HG02623 (cell line): ENCODE measurements around the gene SYT12.

ENCODE experiments used
- ATAC-seq: cut with Tn5 transposase; IDR thresholded peaks from one replicate; pipeline ENCODE4 v1.9.1; 2021; ENCODE audit warnings: moderate library complexity; ENCODE audit not compliant: unreplicated experiment

Gene SYT12

GRCh38 chr11:67054836-67055523, 32.0 kb downstream of the SYT12 start:
- no peak for ATAC-seq

DNA sequence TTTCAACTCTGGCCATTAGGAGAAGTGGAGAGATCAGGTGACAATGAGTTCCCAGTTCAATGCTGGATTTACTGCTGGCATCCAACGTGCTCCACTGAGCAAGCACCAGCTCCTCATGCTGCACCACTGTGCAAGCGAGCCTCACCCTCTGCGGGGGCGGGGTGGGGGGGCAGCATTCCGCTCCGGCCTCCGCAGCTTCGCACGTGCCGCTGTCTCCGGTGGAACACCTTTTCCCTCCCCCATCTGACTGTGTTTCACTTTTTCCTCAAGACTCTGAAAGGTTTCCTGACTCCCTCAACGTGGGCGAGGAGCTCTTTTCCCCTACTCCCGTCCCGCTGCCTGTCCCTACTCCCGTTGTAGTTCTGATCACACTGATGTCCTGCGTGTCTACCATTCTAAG, 32.9 kb downstream of the SYT12 start:
- ATAC-seq, result no peak

DNA sequence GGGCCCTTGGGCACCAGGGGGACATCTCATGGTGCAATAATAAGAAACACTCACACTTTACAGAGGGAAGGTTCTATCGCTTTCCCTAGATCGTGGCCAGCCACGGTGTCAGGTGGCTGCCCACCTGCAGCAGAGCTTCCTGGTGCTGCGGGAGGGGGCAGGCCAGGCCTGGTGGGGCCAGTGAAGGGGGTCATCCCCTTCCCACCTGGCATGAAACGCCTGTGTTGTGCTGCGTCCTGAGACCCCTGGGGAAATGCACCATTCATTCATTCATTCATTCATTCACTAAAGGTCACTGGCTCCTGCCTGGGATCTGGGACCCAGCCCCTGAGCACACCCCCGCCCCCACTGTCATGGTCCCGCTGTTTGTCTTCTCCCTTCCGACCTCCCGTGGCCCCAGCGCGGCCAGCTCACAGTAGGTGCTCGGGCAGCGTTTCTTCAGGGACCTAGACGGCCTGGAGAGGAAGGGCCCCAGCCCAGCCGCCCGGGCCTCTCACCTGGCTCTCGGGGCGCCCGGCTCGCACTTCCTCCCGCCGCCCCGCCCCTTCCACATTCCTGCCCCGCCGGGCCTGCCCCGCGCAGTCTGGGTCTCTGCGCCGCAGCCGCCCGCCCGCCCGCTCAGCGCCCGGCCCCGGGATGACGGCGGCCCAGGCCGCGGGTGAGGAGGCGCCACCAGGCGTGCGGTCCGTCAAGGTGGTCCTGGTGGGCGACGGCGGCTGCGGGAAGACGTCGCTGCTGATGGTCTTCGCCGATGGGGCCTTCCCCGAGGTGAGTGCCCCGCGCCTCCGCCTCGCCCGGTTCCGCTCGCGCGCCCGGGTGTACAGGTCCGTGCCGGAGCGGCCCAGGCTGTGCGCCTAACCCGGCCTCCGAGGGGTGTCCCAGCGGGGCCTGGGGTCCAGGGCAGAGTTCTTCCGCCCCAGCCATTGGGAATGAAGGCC, 33.6 kb downstream of the SYT12 start, which contains the start of gene RHOD:
Gene RHOD (plus strand): TSS at position 581 of the 938 bp plus-strand sequence. CDS start 56 bp downstream, at position 637.
- no peak for ATAC-seq

GRCh38 chr11:67057205-67057672, 34.3 kb downstream of the SYT12 start:
- no peak for ATAC-seq

DNA sequence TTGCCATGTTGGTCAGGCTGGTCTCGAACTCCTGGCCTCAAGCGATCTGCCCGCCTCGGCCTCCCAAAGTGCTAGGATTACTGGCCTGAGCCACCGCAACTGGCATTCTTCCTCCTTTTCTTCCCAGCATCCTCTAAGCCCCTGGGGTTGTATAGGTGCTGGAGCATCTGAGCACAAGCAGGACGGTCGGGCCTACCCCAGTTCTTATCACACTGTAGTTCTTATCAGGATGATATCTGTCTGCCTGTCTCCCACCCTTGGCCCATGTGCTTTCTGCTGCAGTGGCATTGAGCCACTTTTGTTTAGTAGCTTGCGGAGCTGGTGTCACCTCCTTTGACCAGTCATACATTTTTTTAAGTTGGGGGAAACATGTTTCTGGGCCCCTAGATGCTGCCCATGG, 35.6 kb downstream of the SYT12 start:
- no peak for ATAC-seq

DNA sequence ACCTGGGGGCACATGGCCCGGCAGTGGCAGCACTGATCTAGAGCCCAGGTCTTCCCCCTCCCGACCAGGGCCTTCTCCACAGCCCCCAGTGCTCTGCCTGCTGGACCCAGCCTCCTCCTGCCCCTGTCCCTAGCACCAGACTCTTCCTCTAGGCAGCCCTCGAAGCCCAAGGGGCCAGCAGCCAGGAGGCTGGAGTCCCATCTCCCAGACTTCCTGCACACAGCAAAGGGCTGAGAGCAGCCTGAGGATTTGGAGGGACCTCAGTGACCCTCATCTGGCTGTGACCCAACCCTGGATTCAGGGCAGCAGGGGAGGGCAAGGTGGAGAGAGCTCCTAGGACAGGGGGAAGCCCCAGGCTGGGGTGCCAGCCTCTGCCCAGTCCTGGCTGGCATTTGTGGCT, 36.7 kb downstream of the SYT12 start:
- ATAC-seq, result no peak

GRCh38 chr11:67060111-67060522, 37.2 kb downstream of the SYT12 start:
- no peak for ATAC-seq

GRCh38 chr11:67062526-67063373, 39.8 kb downstream of the SYT12 start:
- ATAC-seq, result no peak

DNA sequence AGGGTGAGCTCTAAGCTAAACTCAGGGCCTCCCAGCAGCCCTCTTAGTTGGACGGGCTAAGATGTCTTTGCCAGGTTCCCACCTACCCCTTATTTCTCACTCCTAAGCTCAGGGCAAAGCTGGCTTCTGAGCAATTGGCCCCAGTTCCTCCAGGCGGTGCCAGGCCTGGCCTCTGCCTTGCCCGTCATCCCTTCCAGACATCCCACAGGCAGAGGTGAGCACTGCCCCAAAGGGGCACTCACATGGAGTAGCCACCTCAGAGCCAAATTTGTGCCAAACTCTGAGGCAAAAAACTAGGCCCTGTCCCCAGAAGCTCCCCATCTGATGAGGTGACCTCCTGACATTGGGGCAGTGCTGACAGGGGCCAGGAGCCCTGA, 43.4 kb downstream of the SYT12 start:
- no peak for ATAC-seq

DNA sequence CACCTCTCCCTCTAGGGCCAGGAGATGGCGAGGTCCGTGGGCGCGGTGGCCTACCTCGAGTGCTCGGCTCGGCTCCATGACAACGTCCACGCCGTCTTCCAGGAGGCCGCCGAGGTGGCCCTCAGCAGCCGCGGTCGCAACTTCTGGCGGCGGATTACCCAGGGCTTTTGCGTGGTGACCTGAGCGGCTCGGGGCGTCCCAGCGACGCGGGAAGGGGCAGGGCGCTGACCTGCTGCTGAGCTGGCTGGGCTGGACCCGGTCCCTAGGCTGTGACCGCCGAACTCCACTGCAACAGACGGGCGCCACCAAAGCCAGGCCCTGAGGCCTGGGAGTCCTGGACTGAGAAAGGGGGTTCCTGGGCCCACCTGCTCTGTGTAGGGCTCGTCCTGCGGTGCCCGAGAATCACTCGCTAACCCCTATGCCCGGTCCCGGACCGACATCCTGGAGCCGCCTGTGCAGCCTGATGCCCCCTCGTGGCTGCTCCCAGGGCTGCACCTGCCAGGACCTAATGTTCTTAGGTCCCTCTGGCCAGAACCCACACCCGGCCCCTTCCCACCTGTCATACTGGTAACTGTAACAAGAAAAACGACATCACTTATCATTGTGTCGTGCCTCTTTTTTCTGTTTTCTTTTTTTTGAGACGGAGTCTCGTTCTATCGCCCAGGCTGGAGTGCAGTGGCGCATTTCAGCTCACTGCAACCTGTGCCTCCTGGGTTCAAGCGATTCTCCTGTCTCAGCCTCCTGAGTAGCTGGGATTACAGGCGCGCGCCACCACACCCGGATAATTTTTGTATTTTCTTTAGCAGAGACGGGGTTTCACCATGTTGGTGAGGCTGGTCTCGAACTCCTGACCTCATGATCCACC, 48.7 kb downstream of the SYT12 start:
- ATAC-seq, result no peak

- no peak for ATAC-seq
Measured at GRCh38 chr11:67072295-67072694, 49.4 kb downstream of the SYT12 start.

- ATAC-seq, result no peak
Measured at GRCh38 chr11:67073908-67074307, 51.0 kb downstream of the SYT12 start.

DNA sequence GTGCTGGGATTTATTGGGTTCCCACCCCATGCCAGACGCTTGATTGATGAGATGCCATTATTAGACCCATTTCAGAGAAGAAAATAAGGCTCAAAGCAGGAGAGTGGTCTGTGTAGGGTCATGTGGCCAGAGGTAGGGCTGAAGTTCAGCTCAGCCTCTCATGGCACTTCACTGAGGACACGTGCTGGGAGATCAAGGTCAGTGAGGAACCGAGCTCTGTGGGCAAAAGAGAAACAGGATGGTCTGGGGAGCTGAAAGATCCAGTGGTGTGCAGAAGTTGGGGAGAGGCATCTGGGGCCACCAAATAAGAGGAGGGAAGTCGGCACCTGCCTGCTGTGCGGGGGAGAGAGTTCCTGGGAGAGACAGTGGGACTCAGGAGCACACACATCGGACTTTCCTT, 53.3 kb downstream of the SYT12 start:
- no peak for ATAC-seq

DNA sequence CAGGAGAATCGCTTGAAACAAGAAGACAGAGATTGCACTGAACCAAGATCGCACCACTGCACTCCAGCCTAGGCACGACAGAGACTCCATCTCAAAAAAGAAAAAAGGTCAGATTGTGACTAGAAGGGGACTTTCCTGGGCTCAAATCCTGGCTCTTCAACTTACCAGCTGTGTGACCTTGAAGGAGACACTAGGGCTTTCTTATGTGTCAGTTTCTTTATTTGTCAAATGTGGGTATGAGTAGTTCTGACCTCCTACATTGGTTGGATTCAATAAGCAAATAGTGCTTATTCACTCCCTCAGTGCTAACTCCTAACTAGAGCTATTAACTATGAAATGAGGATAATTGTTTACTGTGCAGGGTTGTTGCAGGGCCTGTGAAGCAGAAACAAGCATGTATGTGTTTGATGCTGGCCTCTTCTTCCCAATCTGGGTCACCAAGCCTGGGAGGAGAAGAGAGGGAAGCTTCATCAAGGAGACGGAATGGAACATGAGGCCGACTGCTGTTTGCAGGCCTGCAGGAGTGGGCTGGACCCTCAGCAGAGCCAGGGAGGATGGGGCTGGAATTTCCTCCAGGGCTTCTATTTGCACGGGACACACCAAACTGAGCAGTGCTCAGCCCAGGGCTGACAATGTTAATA, 56.3 kb downstream of the SYT12 start:
- no peak for ATAC-seq

DNA sequence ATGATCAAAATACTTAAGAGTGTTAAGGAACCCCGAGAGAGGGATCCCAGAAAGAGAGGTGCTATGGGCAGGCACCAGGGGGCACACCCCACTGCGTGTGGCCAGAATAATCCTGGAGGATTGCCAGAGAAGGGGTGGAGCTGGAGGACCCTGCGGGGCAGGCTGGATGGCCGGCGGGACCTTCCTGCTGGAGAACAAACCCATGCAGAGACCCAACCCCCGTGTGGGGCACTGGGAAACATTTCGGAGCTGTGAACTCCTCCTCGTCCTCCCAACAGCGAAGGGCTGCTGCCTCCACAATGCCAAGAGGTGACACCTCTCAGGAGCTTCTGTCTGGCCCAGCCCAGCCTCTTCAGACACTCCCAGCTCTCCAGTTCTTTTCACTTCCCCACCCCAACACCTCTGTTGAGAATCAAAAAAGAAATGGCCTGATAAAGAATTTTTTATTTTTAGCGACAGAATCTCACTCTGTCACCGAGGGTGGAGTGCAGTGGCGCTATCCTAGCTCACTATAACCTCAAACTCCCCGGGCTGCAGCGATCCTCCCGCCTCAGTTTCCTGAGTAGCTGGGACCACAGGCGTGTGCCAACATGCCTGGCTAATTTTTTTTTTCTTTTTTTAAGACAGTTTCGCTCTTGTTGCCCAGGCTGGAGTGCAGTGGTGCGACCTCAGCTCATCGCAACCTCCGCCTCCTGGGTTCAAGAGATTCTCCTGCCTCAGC, 59.3 kb downstream of the SYT12 start:
- ATAC-seq, result no peak

DNA sequence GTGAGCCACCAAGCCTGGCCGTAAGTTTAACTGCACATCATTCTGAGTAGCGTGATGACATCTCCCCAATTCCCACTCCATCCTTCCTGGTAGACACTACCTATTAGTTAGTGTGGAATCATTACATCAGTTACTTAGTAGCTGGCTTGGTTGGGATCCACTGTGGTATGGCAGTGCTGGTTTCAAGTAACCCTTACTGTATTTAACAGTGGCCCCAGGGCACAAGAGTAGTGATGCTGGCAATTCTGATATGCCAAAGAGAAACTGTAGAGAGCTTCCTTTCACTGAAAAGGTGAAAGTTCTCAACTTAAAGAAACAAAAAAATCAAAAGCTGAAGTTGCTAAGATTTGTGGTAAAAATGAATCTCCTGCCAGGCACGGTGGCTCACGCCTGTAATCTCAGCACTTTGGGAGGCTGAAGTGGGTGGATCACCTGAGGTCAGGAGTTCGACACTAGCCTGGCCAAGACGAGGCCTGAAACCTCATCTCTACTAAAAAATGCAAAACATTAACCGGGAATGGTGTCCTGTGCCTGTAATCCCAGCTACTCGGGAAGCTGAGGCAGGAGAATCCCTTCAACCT, 60.9 kb downstream of the SYT12 start:
- no peak for ATAC-seq

GRCh38 chr11:67085617-67086016, 62.7 kb downstream of the SYT12 start:
- no peak for ATAC-seq

DNA sequence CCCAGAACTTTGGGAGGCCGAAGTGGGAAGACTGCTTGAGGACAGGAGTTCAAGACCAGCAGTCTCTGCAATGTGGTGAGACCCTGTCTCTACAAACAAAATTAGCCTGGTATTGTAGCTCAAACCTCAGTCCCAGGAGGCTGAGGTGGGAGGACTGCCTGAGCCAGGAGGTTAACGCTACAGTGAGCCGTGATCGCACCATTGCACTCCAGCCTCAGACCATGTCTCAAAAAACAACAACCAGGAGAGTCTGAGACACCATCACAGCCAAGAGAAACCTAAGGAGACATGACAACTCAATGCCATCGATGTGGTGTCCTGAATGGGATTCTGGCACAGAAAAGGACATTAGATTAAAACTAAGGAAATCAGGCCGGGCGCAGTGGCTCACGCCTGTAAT, 67.8 kb downstream of the SYT12 start:
- no peak for ATAC-seq

GRCh38 chr11:67095214-67095507, 72.2 kb downstream of the SYT12 start:
- ATAC-seq, result no peak
